ENCODE data around the gene RRAGA. TPM values are rescaled to one million over a fixed set of nuclear protein-coding genes. Genes with fewer than 3 reads are reported as not detected.

RRAGA gene
- total and polyA plus RNA-seq, 9 of the 15 experiments (the other 6 are each of a cell fraction or from before 2014, with no cell fraction given) = 6.0 to 44.7 (median 18.8) TPM

GRCh38 chr9:19022206-19022605, 27.0 kb upstream of the RRAGA start:
- Histone ChIP-seq H3K4me3 (no peak overlapping the region), H3K79me2 (ENCODE audit: control insufficient read depth, insufficient read depth, low read length) (no peaks in the 10 kb centered on the region), H3K36me3 (ENCODE audit: control insufficient read depth, insufficient read depth, low read length) (no peaks in the 10 kb centered on the region), H3K9me3 (replicated peaks; ENCODE audit: control insufficient read depth, insufficient read depth, low read depth, low read length) (no peaks in the 10 kb centered on the region), H3K9ac (ENCODE audit: insufficient read depth in 1 of 2, low read depth in 2 of 2, low read length in 2 of 2) (no peak overlapping the region), H2AFZ (ENCODE audit: low read depth, low read length) (no peak overlapping the region), H3K27me3 (ENCODE audit: control insufficient read depth in 2 of 2, insufficient read depth in 2 of 2, low read length in 2 of 2) (peaks cover 0 to 6% of the 10 kb centered on the region in 2 experiments; a peak in 2 of 5 replicates), H3K27ac (ENCODE audit: extremely low read depth, low read depth, low read length) (no peak overlapping the region), H3K4me1 (replicated peaks in 1 of 2; ENCODE audit: control insufficient read depth in 2 of 2, insufficient read depth in 2 of 2, low read length in 2 of 2) (no peaks in the 10 kb centered on the region), H3K9me1 (ENCODE audit: control insufficient read depth, insufficient read depth, low read length) (no peaks in the 10 kb centered on the region), H3K4me2 (ENCODE audit: insufficient read depth, low read length) (no peak overlapping the region), H4K20me1 (replicated peaks; ENCODE audit: control insufficient read depth, insufficient read depth, low read length) (no peaks in the 10 kb centered on the region)
- DNase-seq (ENCODE audit: extremely low read depth in 1 of 4, low spot score in 3 of 4) (no peak), FAIRE-seq (no peak), ATAC-seq (no peak)
- CTCF ChIA-PET (ENCODE audit: low intra/inter-chr PET ratio) = no interaction called here
- POLR2A ChIA-PET = no interaction called here
- 0% methylated on average over 2 of the region's 2 CpGs for WGBS (ENCODE audit: insufficient coverage, low coverage, missing lambda C conversion rate)
- intact Hi-C loops (cut with micrococcal nuclease) = no loop called here
- no TSS peak for BruUV-seq (replicated peaks)
- in situ Hi-C loops (cut with MboI) = loop anchor here (10.0 kb wide), 2 partner anchors 767 to 1217 kb away; no protein-coding TSS in a partner anchor
- TF ChIP-seq DDX20 (tag; IDR thresholded peaks at IDR 0.05; ENCODE audit: low read depth) (no peak), EWSR1 (IDR thresholded peaks at IDR 0.05; ENCODE audit: borderline replicate concordance, low read depth, partially characterized antibody) (no peak), ZNF318 (IDR thresholded peaks at IDR 0.05; ENCODE audit: borderline replicate concordance in 1 of 2, low read depth in 1 of 2) (no peak), E2F1 (CRISPR knock-in tag; IDR thresholded peaks at IDR 0.05) (no peak), ZNF740 (CRISPR knock-in tag; IDR thresholded peaks at IDR 0.05) (no peak), ZNF740 (tag; IDR thresholded peaks at IDR 0.05) (no peak), ZNF584 (CRISPR knock-in tag; IDR thresholded peaks at IDR 0.05; ENCODE audit: low read depth) (no peak), RBFOX2 (IDR thresholded peaks at IDR 0.05; ENCODE audit: low read depth, low read length) (no peak), NR3C1 (CRISPR knock-in tag; IDR thresholded peaks at IDR 0.05) (no peak), E2F6 (IDR thresholded peaks at IDR 0.05; ENCODE audit: borderline replicate concordance in 1 of 2, extremely low read depth in 1 of 2, insufficient read depth in 1 of 2, insufficient read length in 1 of 2, low read depth in 1 of 2, low read length in 1 of 2, poor library complexity in 1 of 2, severe bottlenecking in 1 of 2) (no peak)
